Trophoblast cell (in vitro differentiated cells and primary cell): Measurements from ENCODE around the gene IL3.
A peak's percentile ranks its signal among the peaks of the same experiment; 100 is the strongest.

Experiments used
- DNase-seq, 2 donors: peaks; one replicate each; pipeline ENCODE4 v3.0.0-alpha.2; 2016
- H2AFZ ChIP-seq: 2 replicates; pipeline ENCODE4 v1.6.1; 2013; ENCODE audit warnings: low read length, moderate library complexity, mild to moderate bottlenecking; ENCODE audit not compliant: insufficient read depth, poor library complexity
- H2AK5ac ChIP-seq: 2 replicates; pipeline ENCODE4 v1.6.1; 2013; ENCODE audit warnings: mild to moderate bottlenecking, low read length
- H2BK120ac ChIP-seq: 2 replicates; pipeline ENCODE4 v1.6.1; 2013; ENCODE audit warnings: low read length, mild to moderate bottlenecking, moderate library complexity; ENCODE audit not compliant: insufficient read depth, poor library complexity
- H2BK12ac ChIP-seq: 2 replicates; pipeline ENCODE4 v1.6.1; 2013; ENCODE audit warnings: mild to moderate bottlenecking, low read length, moderate library complexity
- H2BK5ac ChIP-seq: 2 replicates; pipeline ENCODE4 v1.6.1; 2013; ENCODE audit warnings: low read length, low read depth, moderate library complexity, mild to moderate bottlenecking; ENCODE audit not compliant: poor library complexity
- H3K14ac ChIP-seq: 2 replicates; pipeline ENCODE4 v1.6.1; 2013; ENCODE audit warnings: mild to moderate bottlenecking, low read length
- H3K18ac ChIP-seq: 2 replicates; pipeline ENCODE4 v1.6.1; 2013; ENCODE audit warnings: mild to moderate bottlenecking, low read length
- H3K23ac ChIP-seq: 2 replicates; pipeline ENCODE4 v1.6.1; 2013; ENCODE audit warnings: low read length
- H3K27ac ChIP-seq: 2 replicates; pipeline ENCODE4 v1.5.1; 2013; ENCODE audit warnings: low read depth, mild to moderate bottlenecking, inconsistent platforms, low read length, moderate library complexity
- H3K27me3 ChIP-seq: 2 replicates; pipeline ENCODE4 v1.6.1; 2013; ENCODE audit warnings: inconsistent platforms, mild to moderate bottlenecking, low read length, moderate library complexity; ENCODE audit not compliant: insufficient read depth
- H3K36me3 ChIP-seq, 2 experiments: 1 replicate in 1 of 2; 2 replicates in 1 of 2; pipeline ENCODE4 v1.6.1; 2013; ENCODE audit warnings: low read length in 2 of 2, mild to moderate bottlenecking in 2 of 2, moderate library complexity in 1 of 2; ENCODE audit not compliant: insufficient read depth in 2 of 2, control insufficient read depth in 1 of 2
- H3K4ac ChIP-seq: 2 replicates; pipeline ENCODE4 v1.6.1; 2013; ENCODE audit warnings: low read depth, mild to moderate bottlenecking, low read length, moderate library complexity
- H3K4me1 ChIP-seq, 2 experiments: 1 replicate in 1 of 2; 2 replicates in 1 of 2; pipeline ENCODE4 v1.6.1; 2013; ENCODE audit warnings: low read length in 2 of 2, mild to moderate bottlenecking in 2 of 2, moderate library complexity in 1 of 2; ENCODE audit not compliant: insufficient read depth in 2 of 2, control insufficient read depth in 1 of 2
- H3K4me2 ChIP-seq: 2 replicates; pipeline ENCODE4 v1.6.1; 2013; ENCODE audit warnings: inconsistent platforms, mild to moderate bottlenecking, low read length, moderate library complexity
- H3K4me3 ChIP-seq: 2 replicates; pipeline ENCODE4 v1.5.1; 2013; ENCODE audit warnings: mild to moderate bottlenecking, low read depth, low read length, inconsistent platforms
- H3K79me1 ChIP-seq: one replicate; pipeline ENCODE4 v1.6.1; 2013; ENCODE audit warnings: low read length
- H3K79me2 ChIP-seq: 2 replicates; pipeline ENCODE4 v1.6.1; 2013; ENCODE audit warnings: low read length, mild to moderate bottlenecking; ENCODE audit not compliant: control insufficient read depth, insufficient read depth, poor library complexity
- H3K9ac ChIP-seq: 2 replicates; pipeline ENCODE4 v1.6.1; 2013; ENCODE audit warnings: mild to moderate bottlenecking, low read length
- H3K9me3 ChIP-seq: 2 replicates; pipeline ENCODE4 v1.6.1; 2013; ENCODE audit warnings: low read depth, mild to moderate bottlenecking, control low read depth, inconsistent platforms, low read length; ENCODE audit not compliant: insufficient read depth
- H4K12ac ChIP-seq: 2 replicates; pipeline ENCODE4 v1.6.1; 2013; ENCODE audit warnings: low read depth, mild to moderate bottlenecking, low read length, moderate library complexity
- H4K8ac ChIP-seq: 2 replicates; pipeline ENCODE4 v1.6.1; 2013; ENCODE audit warnings: low read depth, mild to moderate bottlenecking, low read length, moderate library complexity
- H4K91ac ChIP-seq: one replicate; pipeline ENCODE4 v1.6.1; 2013; ENCODE audit warnings: low read depth, mild to moderate bottlenecking, low read length, moderate library complexity
- WGBS: extraction: QIAGEN DNeasy Blood & Tissue Kit; methylation state at CpG from one replicate; pipeline ENCODE4 v1.1.7; 2013; ENCODE audit warnings: missing lambda C conversion rate; ENCODE audit not compliant: insufficient read length, insufficient coverage; ENCODE audit errors: extremely low coverage; 5-methylcytosine and 5-hydroxymethylcytosine counted together

The IL3 gene

GRCh38 chr5:132098621-132099020, 38.2 kb downstream of the IL3 start:
- no peak overlapping the region for H3K27ac ChIP-seq
- H3K9me3 ChIP-seq = no peaks in the 10 kb centered on the region
- no peak overlapping the region for H4K8ac ChIP-seq
- no peak overlapping the region for H3K4ac ChIP-seq
- no peak overlapping the region for H2AFZ ChIP-seq
- no peak overlapping the region for H3K4me2 ChIP-seq
- H3K36me3 ChIP-seq = no peaks in the 10 kb centered on the region
- no peak overlapping the region for H4K12ac ChIP-seq
- no peak overlapping the region for H2BK120ac ChIP-seq
- no peak overlapping the region for H3K9ac ChIP-seq
- H4K91ac ChIP-seq = no peak overlapping the region
- no peak for DNase-seq
- no peaks in the 10 kb centered on the region for H3K27me3 ChIP-seq
- no peak overlapping the region for H2AK5ac ChIP-seq
- H2BK12ac ChIP-seq = no peak overlapping the region
- H3K79me2 ChIP-seq = no peaks in the 10 kb centered on the region
- no peaks in the 10 kb centered on the region for H3K79me1 ChIP-seq
- H3K14ac ChIP-seq = no peak overlapping the region
- no peak overlapping the region for H3K4me3 ChIP-seq
- H3K4me1 ChIP-seq = no peaks in the 10 kb centered on the region
- H2BK5ac ChIP-seq = no peak overlapping the region
- no peak overlapping the region for H3K23ac ChIP-seq
- no peak overlapping the region for H3K18ac ChIP-seq

DNA sequence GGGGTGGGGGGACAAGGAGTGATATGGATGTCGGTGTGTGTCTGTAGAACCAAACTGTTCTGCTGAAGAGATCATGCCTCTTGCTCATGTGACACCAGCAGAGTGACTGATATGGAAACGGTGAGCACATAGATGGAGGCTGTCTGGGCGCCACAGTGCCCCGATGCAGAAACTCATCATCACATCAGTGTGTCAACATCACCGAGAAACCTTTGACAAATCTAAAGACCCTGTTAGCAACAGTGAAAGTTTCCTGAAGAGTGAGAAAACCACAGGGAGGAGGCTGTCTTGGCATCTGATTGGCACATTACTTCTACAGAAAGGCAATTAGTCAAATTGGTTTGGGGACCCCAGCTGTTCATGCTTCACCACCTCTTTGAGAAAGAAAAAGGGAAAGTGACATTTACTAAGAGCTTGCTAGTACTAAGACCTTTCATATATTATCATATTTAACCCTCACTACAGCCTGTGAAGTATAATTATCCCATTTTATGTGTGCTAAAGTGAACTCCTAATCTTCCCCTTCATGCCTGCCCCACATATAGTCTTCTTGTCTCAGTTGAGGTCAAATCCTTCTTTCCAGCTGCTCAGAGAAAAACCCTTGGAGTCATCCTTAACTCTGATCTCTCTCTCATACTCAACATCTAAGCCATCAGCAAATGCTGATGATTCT, 38.8 kb downstream of the IL3 start:
- H3K14ac ChIP-seq = no peak overlapping the region
- DNase-seq = no peak
- no peaks in the 10 kb centered on the region for H3K79me2 ChIP-seq
- H3K4me2 ChIP-seq = no peak overlapping the region
- H2BK120ac ChIP-seq = no peak overlapping the region
- H3K23ac ChIP-seq = no peak overlapping the region
- H3K4me3 ChIP-seq = no peak overlapping the region
- no peak overlapping the region for H2AFZ ChIP-seq
- peak overlapping the region; percentile 15 for H3K9ac ChIP-seq
- H2AK5ac ChIP-seq = no peak overlapping the region
- H4K12ac ChIP-seq = no peak overlapping the region
- no CpG with 5 or more reads among the region's 5 CpGs for WGBS
- no peak overlapping the region for H4K8ac ChIP-seq
- no peaks in the 10 kb centered on the region for H3K27me3 ChIP-seq
- H3K27ac ChIP-seq = no peak overlapping the region
- no peak overlapping the region for H3K18ac ChIP-seq
- no peaks in the 10 kb centered on the region for H3K79me1 ChIP-seq
- no peak overlapping the region for H2BK12ac ChIP-seq
- no peak overlapping the region for H3K4ac ChIP-seq
- no peak overlapping the region for H4K91ac ChIP-seq
- H2BK5ac ChIP-seq = no peak overlapping the region
- H3K36me3 ChIP-seq = no peaks in the 10 kb centered on the region
- H3K4me1 ChIP-seq = no peaks in the 10 kb centered on the region
- no peaks in the 10 kb centered on the region for H3K9me3 ChIP-seq

DNA sequence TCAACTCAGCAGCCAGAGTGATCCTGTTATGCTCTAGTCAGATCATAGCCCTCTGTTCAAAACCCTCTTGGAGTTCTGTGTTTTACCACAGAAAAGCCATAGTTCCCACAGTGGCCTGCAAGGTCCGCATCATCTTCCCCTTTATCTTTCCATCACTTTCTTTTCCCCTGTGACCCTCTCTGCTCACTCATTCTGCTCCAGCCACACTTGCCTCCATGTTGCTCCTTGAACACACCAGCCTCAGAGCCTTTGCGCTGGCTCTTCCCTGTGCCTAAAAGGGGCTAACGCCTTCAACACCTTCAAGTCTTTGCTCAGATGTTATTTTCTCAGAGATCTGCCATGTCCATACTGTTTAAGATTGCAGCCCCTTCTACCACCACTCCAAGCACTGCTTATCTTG, 39.5 kb downstream of the IL3 start:
- Histone ChIP-seq H4K8ac (no peak overlapping the region), H3K9ac (no peak overlapping the region), H3K79me2 (no peaks in the 10 kb centered on the region), H3K14ac (no peak overlapping the region), H2BK120ac (no peak overlapping the region), H3K36me3 (no peaks in the 10 kb centered on the region), H2AFZ (no peak overlapping the region), H3K4me2 (no peak overlapping the region), H3K4me1 (no peaks in the 10 kb centered on the region), H3K23ac (peak overlapping the region; percentile 25), H3K9me3 (no peaks in the 10 kb centered on the region), H2BK12ac (no peak overlapping the region), H4K91ac (no peak overlapping the region), H3K4me3 (no peak overlapping the region), H3K4ac (no peak overlapping the region), H3K27ac (no peak overlapping the region), H4K12ac (no peak overlapping the region), H3K79me1 (no peaks in the 10 kb centered on the region), H2AK5ac (no peak overlapping the region), H3K27me3 (no peaks in the 10 kb centered on the region), H2BK5ac (no peak overlapping the region), H3K18ac (no peak overlapping the region)
- no CpG with 5 or more reads among the region's 3 CpGs for WGBS
- no peak for DNase-seq

GRCh38 chr5:132100672-132101261, 40.3 kb downstream of the IL3 start:
- no peaks in the 10 kb centered on the region for H3K9me3 ChIP-seq
- no peaks in the 10 kb centered on the region for H3K4me1 ChIP-seq
- H3K79me2 ChIP-seq = no peaks in the 10 kb centered on the region
- no peak overlapping the region for H2BK120ac ChIP-seq
- no CpG with 5 or more reads among the region's 8 CpGs for WGBS
- H2AFZ ChIP-seq = no peak overlapping the region
- H4K91ac ChIP-seq = no peak overlapping the region
- H3K4me2 ChIP-seq = no peak overlapping the region
- H3K27me3 ChIP-seq = no peaks in the 10 kb centered on the region
- no peak for DNase-seq
- no peak overlapping the region for H3K23ac ChIP-seq
- H3K4ac ChIP-seq = no peak overlapping the region
- H3K14ac ChIP-seq = no peak overlapping the region
- no peak overlapping the region for H3K27ac ChIP-seq
- no peak overlapping the region for H3K4me3 ChIP-seq
- no peak overlapping the region for H3K18ac ChIP-seq
- H3K36me3 ChIP-seq = no peaks in the 10 kb centered on the region
- H2AK5ac ChIP-seq = no peak overlapping the region
- no peak overlapping the region for H2BK5ac ChIP-seq
- no peak overlapping the region for H2BK12ac ChIP-seq
- H3K9ac ChIP-seq = no peak overlapping the region
- H3K79me1 ChIP-seq = no peaks in the 10 kb centered on the region
- no peak overlapping the region for H4K8ac ChIP-seq
- no peak overlapping the region for H4K12ac ChIP-seq
